Measurements from ENCODE around the gene VPS26C. TPM values are rescaled to one million over a fixed set of nuclear protein-coding genes. Genes with fewer than 3 reads are reported as not detected.

The VPS26C gene
- total RNA-seq, 1 experiment from 2014 or later, result 42.1 TPM

DNA sequence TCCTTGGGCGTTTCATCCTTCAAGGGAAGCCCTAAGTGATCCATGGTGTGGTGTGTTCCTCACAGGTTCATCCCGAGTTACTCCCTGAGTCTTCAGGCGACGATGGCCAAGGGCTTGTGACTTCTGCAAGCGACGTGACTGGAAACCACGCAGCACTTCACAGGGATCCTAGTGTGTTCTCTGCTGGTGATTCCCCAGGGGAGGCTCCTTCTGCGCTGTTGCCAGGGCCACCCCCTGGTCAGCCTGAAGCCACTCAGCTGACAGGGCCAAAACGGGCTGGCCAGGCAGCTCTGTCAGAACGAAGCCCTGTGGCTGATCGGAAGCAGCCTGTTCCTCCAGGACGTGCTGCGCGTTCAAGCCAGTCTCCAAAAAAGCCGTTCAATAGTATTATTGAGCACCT, 71.5 kb downstream of the VPS26C start:
- BruUV-seq (replicated peaks), result no TSS peak
- H3K4me3 ChIP-seq (replicated peaks in 1 of 2; ENCODE audit: low read depth in 1 of 2, low read length in 2 of 2), result peak overlapping the region in 1 of 2 experiments; percentile 0; a peak in 1 of 4 replicates
- POLR2A ChIA-PET, result no interaction called here
- peaks cover 20 to 58% of the 10 kb centered on the region in 2 experiments for H3K4me1 ChIP-seq (ENCODE audit: control insufficient read depth in 1 of 2, insufficient read depth in 2 of 2, low read length in 2 of 2)
- TF ChIP-seq, protein P1, sequence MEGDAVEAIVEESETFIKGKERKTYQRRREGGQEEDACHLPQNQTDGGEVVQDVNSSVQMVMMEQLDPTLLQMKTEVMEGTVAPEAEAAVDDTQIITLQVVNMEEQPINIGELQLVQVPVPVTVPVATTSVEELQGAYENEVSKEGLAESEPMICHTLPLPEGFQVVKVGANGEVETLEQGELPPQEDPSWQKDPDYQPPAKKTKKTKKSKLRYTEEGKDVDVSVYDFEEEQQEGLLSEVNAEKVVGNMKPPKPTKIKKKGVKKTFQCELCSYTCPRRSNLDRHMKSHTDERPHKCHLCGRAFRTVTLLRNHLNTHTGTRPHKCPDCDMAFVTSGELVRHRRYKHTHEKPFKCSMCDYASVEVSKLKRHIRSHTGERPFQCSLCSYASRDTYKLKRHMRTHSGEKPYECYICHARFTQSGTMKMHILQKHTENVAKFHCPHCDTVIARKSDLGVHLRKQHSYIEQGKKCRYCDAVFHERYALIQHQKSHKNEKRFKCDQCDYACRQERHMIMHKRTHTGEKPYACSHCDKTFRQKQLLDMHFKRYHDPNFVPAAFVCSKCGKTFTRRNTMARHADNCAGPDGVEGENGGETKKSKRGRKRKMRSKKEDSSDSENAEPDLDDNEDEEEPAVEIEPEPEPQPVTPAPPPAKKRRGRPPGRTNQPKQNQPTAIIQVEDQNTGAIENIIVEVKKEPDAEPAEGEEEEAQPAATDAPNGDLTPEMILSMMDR (IDR thresholded peaks at IDR 0.05 in 2 of 3, conservative IDR thresholded peaks at IDR 0.05 in 1 of 3; ENCODE audit: borderline replicate concordance in 1 of 3, insufficient read depth in 1 of 3, low read depth in 2 of 3, low read length in 2 of 3), result no peak
- TF ChIP-seq FOSL1 (IDR thresholded peaks at IDR 0.05; ENCODE audit: low read depth), result no peak
- TF ChIP-seq SIN3A (IDR thresholded peaks at IDR 0.05; ENCODE audit: low read depth), result no peak
- no peak for TF ChIP-seq EZH2 (IDR thresholded peaks at IDR 0.05)
- TF ChIP-seq MAX (IDR thresholded peaks at IDR 0.05), result no peak
- H2AFZ ChIP-seq (ENCODE audit: low read depth, low read length, poor library complexity, severe bottlenecking), result no peak overlapping the region
- no peak for ATAC-seq
- DNase-seq (ENCODE audit: low read depth, low spot score), result no peak
- RAD21 ChIA-PET (ENCODE audit: low non-redundant PET in 1 of 2, low total read pairs in 2 of 2, uncharacterized antibody in 2 of 2, unreplicated experiment in 2 of 2), result no interaction called here
- intact Hi-C loops (cut with micrococcal nuclease), result no loop called here
- H4K20me1 ChIP-seq (ENCODE audit: insufficient read depth), result no peaks in the 10 kb centered on the region
- no peaks in the 10 kb centered on the region for H3K79me2 ChIP-seq (ENCODE audit: insufficient read depth, low read length)
- H3K27me3 ChIP-seq (ENCODE audit: insufficient read depth, low read length), result no peaks in the 10 kb centered on the region
- no peaks in the 10 kb centered on the region for H3K9me3 ChIP-seq (ENCODE audit: control insufficient read depth in 1 of 2, insufficient read depth in 1 of 2, low read depth in 1 of 2, low read length in 2 of 2)
- no peak overlapping the region for H3K27ac ChIP-seq (ENCODE audit: low read depth, low read length)
- H3K9ac ChIP-seq (ENCODE audit: low read length), result 0 out of 2 replicates have a peak overlapping the region, but pooled peaks have one; percentile 4
- CTCF ChIA-PET, result no interaction called here
- no peaks in the 10 kb centered on the region for H3K9me2 ChIP-seq (ENCODE audit: insufficient read depth)
- H3K4me2 ChIP-seq (ENCODE audit: low read length), result peak overlapping the region; percentile 29
- peaks cover 21 to 22% of the 10 kb centered on the region in 2 experiments; a peak in 3 of 4 replicates for H3K36me3 ChIP-seq (ENCODE audit: control insufficient read depth in 1 of 2, insufficient read depth in 2 of 2, low read length in 2 of 2)

GRCh38 chr21:37195059-37195458, 72.1 kb downstream of the VPS26C start:
- no peaks in the 10 kb centered on the region for H4K20me1 ChIP-seq (ENCODE audit: insufficient read depth)
- peaks cover 17% of the 10 kb centered on the region in 2 experiments; a peak in 3 of 4 replicates for H3K36me3 ChIP-seq (ENCODE audit: control insufficient read depth in 1 of 2, insufficient read depth in 2 of 2, low read length in 2 of 2)
- POLR2A ChIA-PET, result no interaction called here
- no peaks in the 10 kb centered on the region for H3K9me3 ChIP-seq (ENCODE audit: control insufficient read depth in 1 of 2, insufficient read depth in 1 of 2, low read depth in 1 of 2, low read length in 2 of 2)
- H3K79me2 ChIP-seq (ENCODE audit: insufficient read depth, low read length), result no peaks in the 10 kb centered on the region
- CTCF ChIA-PET, result no interaction called here
- H3K4me3 ChIP-seq (replicated peaks in 1 of 2; ENCODE audit: low read depth in 1 of 2, low read length in 2 of 2), result no peak overlapping the region
- H3K27me3 ChIP-seq (ENCODE audit: insufficient read depth, low read length), result no peaks in the 10 kb centered on the region
- no peak overlapping the region for H3K9ac ChIP-seq (ENCODE audit: low read length)
- no peaks in the 10 kb centered on the region for H3K9me2 ChIP-seq (ENCODE audit: insufficient read depth)
- TF ChIP-seq EZH2phosphoT487 (IDR thresholded peaks at IDR 0.05; ENCODE audit: borderline replicate concordance) (no peak), SIN3A (IDR thresholded peaks at IDR 0.05; ENCODE audit: low read depth) (no peak), JUND (IDR thresholded peaks at IDR 0.05) (no peak), RAD21 (IDR thresholded peaks at IDR 0.05; ENCODE audit: low read depth) (no peak), ZNF274 (IDR thresholded peaks at IDR 0.05; ENCODE audit: low read depth, low read length) (no peak), ZFX (IDR thresholded peaks at IDR 0.05) (no peak), MAX (IDR thresholded peaks at IDR 0.05) (no peak), TCF7L2 (IDR thresholded peaks at IDR 0.05; ENCODE audit: borderline replicate concordance, extremely low read depth, insufficient read depth, insufficient read length) (no peak)
- TF ChIP-seq, protein P1 (IDR thresholded peaks at IDR 0.05 in 2 of 3, conservative IDR thresholded peaks at IDR 0.05 in 1 of 3; ENCODE audit: borderline replicate concordance in 1 of 3, insufficient read depth in 1 of 3, low read depth in 2 of 3, low read length in 2 of 3), result no peak
- H2AFZ ChIP-seq (ENCODE audit: low read depth, low read length, poor library complexity, severe bottlenecking), result no peak overlapping the region
- no TSS peak for BruUV-seq (replicated peaks)
- H3K4me1 ChIP-seq (ENCODE audit: control insufficient read depth in 1 of 2, insufficient read depth in 2 of 2, low read length in 2 of 2), result peaks cover 19 to 54% of the 10 kb centered on the region in 2 experiments
- ATAC-seq, result no peak
- H3K27ac ChIP-seq (ENCODE audit: low read depth, low read length), result no peak overlapping the region
- intact Hi-C loops (cut with micrococcal nuclease), result no loop called here
- RAD21 ChIA-PET (ENCODE audit: low non-redundant PET in 1 of 2, low total read pairs in 2 of 2, uncharacterized antibody in 2 of 2, unreplicated experiment in 2 of 2), result no interaction called here
- no peak overlapping the region for H3K4me2 ChIP-seq (ENCODE audit: low read length)
- no peak for DNase-seq (ENCODE audit: low read depth, low spot score)
